GM20000 (cell line): Measurements from ENCODE around the gene UFC1.

Source experiments
- DNase-seq: peaks from one replicate; pipeline ENCODE4 v3.0.0; 2012; ENCODE audit warnings: low spot score
- TF ChIP-seq, protein P1 (sequence below): IDR thresholded peaks from 2 replicates; pipeline ENCODE4 v1.5.1; 2012; ENCODE audit warnings: mild to moderate bottlenecking, control low read depth; ENCODE audit errors: extremely low read depth, missing control alignments

The UFC1 gene

DNA sequence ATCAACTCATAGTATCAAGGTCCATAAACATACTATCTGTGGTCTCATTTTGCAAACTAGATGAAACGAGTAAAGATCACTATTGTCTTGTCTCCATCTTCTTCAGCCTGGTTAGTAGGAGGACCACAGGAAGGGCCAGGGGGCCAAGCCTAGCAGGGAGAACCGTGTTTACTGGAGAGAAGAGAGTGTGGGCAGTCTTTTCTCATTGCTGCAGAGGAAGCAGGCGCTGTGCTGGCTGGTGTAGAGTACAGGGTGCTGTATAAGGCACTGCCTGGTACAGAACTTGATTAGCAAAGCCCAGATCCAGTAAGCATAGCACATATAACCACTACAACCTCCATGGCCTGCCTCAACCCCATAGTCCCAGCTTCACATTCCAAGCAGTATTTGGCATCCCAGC lies 33.5 kb downstream of the UFC1 start:
- TF ChIP-seq, protein P1, sequence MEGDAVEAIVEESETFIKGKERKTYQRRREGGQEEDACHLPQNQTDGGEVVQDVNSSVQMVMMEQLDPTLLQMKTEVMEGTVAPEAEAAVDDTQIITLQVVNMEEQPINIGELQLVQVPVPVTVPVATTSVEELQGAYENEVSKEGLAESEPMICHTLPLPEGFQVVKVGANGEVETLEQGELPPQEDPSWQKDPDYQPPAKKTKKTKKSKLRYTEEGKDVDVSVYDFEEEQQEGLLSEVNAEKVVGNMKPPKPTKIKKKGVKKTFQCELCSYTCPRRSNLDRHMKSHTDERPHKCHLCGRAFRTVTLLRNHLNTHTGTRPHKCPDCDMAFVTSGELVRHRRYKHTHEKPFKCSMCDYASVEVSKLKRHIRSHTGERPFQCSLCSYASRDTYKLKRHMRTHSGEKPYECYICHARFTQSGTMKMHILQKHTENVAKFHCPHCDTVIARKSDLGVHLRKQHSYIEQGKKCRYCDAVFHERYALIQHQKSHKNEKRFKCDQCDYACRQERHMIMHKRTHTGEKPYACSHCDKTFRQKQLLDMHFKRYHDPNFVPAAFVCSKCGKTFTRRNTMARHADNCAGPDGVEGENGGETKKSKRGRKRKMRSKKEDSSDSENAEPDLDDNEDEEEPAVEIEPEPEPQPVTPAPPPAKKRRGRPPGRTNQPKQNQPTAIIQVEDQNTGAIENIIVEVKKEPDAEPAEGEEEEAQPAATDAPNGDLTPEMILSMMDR, result no peak
- no peak for DNase-seq

DNA sequence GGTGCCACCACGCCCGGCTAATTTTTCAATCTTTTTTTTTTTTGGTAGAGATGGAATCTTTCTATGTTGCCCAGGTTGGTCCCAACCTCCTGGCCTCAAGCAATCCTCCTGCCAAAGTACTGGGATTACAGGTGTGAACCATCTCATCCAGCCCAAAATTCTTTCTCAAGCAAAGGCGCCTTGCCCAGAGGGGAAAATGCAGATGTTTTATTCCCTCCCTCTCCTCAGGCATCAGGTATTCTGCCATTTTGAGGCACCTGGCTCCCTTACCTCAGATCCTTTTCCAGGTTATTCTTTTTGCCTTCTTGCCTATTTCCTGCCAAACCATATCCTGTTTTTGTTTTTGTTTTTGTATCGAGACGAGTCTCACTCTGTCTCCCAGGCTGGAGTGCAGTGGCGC lies 34.6 kb downstream of the UFC1 start:
- no peak for DNase-seq
- TF ChIP-seq, protein P1, result no peak

DNA sequence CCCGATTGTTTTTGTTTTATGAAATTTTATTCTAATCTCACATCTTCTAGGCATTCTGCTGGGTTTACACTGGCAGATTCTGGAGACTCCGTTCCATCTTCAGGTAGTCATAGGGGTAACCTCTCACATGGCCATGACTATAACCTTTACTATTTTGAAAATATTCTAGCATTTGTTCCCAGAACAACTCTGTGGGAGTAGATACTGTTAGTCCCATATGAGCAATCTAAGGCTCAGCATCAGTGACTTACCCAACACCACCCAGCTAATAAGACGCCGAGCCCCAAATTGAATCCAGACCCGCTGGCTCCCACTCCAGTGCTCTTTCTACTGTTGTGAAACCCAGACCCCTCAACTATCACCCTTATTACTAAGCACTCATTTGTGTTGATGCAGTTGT lies 35.3 kb downstream of the UFC1 start:
- TF ChIP-seq, protein P1, result no peak
- DNase-seq, result no peak

DNA sequence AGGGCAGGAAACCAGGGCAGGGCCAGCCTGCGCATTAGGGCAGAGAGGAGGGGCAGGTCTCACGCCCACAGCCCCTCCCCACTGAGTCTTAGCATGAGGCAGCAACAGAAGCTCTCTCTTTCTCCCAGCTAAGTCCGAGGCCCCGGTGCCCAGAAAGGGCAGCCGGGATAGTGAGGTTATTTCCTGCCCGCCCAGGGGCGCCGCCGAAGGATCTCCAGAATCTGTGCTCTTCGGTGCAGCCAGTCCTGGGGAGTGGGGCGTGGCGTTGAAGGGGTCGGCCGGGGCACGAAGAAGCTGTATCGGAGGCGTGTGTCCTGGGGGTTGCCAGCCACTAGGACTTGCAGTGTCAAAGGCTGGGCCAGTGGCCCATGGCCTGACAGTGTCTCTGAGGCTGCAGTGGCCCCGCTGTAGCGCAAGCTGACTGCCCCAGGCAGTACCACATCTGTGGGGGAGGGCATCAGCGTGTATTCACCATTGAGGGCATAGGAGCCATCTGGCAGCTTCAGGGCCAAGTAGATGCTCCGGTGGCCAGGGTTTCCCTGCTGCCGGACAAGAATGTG lies 37.3 kb downstream of the UFC1 start:
- DNase-seq, result no peak
- TF ChIP-seq, protein P1, result no peak

DNA sequence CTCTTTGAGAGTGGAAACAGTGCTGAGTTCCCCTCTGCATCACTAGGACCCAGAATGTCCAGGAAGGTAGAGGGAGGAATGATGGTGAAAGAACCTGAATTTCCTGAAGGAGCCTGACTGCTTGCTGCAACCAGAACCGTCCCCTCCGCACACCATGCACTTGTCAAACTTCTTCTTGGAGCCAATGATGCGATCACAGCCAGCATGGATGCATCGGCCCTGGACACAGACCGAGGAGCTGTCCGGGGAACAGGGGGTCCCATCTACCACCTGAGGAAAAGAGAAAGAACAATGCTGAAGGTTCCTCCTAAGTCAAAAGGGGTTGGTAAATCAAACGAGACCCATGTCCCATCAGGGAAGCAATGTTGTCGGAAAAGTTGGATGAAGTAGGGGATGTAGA lies 38.2 kb downstream of the UFC1 start:
- DNase-seq, result no peak
- TF ChIP-seq, protein P1, result no peak

DNA sequence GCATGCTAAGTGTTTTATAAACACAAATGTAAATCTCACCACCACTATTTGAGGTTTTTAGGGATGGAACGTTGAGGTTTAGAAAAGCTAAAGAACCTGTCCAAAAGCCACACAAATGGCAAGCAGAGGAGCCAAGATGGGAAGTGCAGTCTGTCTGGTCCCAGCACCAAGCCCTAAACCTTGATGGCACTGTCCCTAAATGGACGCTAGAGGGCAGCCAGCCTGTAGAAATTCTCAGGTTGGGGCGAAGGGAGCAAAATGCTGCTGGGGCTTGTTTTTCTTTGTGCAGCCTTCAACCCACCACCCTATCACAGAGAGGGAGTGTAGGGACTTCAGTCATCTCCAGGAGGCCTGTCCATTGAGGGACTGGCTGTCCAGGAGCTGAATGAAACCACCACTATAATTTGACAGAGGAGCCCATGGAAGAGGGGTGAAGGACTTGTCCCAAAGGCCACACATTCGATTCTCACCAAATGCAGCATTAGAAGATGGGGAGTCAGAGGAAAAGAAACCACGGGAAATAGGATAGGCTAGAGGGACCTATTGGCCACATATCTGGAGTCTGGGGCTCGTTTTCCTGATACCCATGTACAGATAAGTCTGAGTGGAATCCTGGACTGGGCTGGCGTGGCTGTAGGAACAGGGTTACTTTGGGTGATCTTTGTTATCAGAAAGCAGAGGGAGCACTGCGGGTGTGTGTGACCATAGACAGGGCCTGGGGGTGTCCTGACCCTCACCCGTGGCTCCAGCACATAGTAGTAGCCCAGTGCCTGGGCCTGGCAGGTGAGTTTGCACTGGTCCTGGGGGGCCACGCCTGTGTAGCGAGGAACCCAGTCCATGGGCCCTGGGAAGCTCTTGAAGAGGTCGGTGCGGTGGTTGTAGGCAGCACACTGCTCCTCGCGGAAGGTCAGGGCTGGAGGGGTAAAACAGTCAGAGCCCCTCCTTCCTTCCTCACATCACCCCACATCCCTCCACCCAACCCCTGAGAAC lies 39.0 kb downstream of the UFC1 start:
- DNase-seq, result peak; percentile 80
- TF ChIP-seq, protein P1, result peak; percentile 98

DNA sequence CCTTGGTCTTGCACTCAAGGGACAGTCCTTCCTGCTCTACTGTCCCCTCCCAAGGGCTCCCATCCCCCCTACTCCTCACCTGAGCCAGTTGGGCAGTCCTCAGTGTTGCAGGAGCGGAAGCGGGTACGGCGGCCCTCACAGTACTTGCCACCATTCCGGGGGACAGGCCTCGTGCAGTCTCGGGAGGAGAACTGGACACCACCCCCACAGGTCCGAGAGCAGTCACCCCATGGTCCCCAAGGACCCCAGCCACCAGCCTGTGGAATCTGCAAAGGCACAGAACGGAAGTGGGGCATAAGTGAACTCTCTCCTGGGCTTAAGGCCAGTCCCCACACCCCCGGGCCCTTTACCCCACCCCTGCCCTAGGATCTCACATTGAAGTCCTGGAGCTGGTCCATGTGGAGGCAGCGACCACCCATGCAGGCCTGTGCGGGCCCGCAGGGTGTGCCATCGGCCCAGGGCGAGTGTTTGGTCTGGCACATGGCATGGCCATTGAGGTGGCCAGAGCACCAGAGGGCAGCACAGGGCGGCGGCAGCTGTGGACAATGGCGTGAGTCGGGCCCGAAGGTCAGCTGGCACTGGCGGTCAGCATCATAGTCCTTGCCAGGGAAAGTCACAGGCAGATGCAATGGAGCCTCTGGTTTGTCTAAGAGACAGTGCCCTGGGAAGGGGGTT lies 39.9 kb downstream of the UFC1 start:
- DNase-seq, result no peak
- TF ChIP-seq, protein P1, result peak; percentile 0
